H1 (cell line): Measurements from ENCODE around the gene MIXL1. TPM values are rescaled to one million over a fixed set of nuclear protein-coding genes. Genes with fewer than 3 reads are reported as not detected.

ENCODE experiments used
- JUN ChIP-seq: IDR thresholded peaks from 2 replicates; pipeline ENCODE4 v1.6.1; 2011; ENCODE audit warnings: low read depth, mild to moderate bottlenecking, improper control_type of control experiment, low read length
- KDM4A ChIP-seq: IDR thresholded peaks from one replicate; pipeline ENCODE4 v1.7.1; 2012; ENCODE audit warnings: low read depth, mild to moderate bottlenecking, moderate library complexity, low read length, inconsistent platforms; ENCODE audit not compliant: severe bottlenecking
- polyA plus RNA-seq, 7 experiments: library from polyadenylated mRNA; depleted of rRNA in 3 of 7; stranded (reverse) in 5 of 7; unstranded in 2 of 7; fragments of >200 nt in 5 of 7; fragments of 200-250 nt in 2 of 7; gene quantifications; 1 replicate in 5 of 7; 2 replicates in 1 of 7; 4 replicates in 1 of 7; pipeline versions ENCODE4 v1.2.1 to v1.2.3, GENCODE V29; 2011 to 2013; ENCODE audit warnings: missing spikeins in 2 of 7, mixed read lengths in 2 of 7
- total RNA-seq: library from RNA; stranded (reverse); fragmentation: NEBNext Ultra II Directional; extraction: Animal tissue kit (Norgen Biotek cat#: 25700); gene quantifications from 2 replicates; pipeline ENCODE4 v1.2.1, GENCODE V29; 2021

Gene MIXL1
- total and polyA plus RNA-seq, 2 of the 8 experiments (the other 6 are each of a cell fraction or from before 2014, with no cell fraction given) = 1.5 to 1.8 TPM

DNA sequence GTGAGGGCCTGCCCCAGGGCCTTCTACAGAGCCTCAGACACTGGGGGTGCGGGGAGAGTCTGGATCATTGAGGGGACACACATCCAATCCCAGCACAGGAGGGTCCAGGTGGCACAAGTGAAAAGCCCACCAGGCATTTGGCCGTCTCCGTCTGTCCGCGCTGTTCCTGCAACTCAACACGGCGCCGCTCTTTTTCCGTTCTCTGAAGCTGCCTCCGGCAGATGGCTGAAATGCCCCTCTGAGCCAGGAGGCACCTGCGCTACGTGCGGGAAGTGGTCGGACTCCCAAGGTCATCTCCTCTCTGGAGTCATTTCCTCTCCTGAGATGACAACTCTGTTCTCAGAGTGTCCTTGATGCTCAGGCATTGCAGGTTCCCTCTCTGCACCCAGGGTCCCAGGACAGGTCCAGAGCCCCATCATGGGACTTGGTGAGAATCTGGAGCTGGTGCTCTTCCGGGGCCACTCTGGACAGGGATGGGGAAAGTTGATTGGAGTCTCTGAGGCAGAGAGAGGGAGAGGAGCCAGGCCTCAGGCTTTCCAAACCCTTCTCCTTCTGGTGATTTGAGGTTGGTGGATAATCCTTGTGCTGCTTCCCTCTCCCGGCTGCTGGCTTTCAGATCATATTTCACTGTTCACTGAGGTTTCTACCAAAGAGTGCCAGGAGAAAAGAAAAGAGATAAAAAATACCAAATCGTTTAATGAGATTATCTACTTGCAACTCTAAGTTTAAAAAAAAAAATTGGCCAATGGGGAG lies 14.0 kb upstream of the MIXL1 start (continued):
- TF ChIP-seq JUN = no peak
- no peak for TF ChIP-seq KDM4A
